OCI-LY7 (cell line): ENCODE results near the gene FBLN1.

Source experiments
- EZH2phosphoT487 ChIP-seq: fragments of 200-600 bp; sonication (generic); IDR thresholded peaks from 2 replicates; pipeline ENCODE4 v1.6.1; 2018; ENCODE audit warnings: low read depth, borderline replicate concordance, mild to moderate bottlenecking, mixed run types, antibody characterized with exemption, low read length, moderate library complexity, mixed read lengths
- TF ChIP-seq, protein P1 (sequence below): fragments of 200-600 bp; sonication (generic); conservative IDR thresholded peaks from 2 replicates; pipeline ENCODE4 v1.5.1; 2014; ENCODE audit warnings: mild to moderate bottlenecking, antibody characterized with exemption, low read length, moderate library complexity, mixed read lengths

DNA sequence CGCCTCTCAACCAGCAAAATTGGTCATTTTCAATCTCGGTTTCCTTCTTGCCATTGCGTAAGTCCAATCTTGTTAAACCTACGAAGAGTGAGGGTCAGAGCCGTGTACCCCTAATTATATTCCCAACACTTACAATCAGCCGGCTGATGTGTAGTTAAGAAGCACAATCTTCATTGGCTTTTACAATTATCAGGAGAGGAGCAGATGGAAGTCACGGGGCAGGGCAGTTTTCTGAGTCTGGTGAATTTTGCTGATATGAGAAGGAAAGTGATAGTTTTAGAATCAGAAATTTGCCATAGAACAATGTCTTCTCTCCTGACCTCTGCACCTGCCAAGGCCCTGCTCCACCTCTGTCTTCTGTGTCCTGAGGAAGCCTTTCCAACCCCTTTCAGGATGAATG, 134.0 kb downstream of the FBLN1 start:
- TF ChIP-seq, protein P1, sequence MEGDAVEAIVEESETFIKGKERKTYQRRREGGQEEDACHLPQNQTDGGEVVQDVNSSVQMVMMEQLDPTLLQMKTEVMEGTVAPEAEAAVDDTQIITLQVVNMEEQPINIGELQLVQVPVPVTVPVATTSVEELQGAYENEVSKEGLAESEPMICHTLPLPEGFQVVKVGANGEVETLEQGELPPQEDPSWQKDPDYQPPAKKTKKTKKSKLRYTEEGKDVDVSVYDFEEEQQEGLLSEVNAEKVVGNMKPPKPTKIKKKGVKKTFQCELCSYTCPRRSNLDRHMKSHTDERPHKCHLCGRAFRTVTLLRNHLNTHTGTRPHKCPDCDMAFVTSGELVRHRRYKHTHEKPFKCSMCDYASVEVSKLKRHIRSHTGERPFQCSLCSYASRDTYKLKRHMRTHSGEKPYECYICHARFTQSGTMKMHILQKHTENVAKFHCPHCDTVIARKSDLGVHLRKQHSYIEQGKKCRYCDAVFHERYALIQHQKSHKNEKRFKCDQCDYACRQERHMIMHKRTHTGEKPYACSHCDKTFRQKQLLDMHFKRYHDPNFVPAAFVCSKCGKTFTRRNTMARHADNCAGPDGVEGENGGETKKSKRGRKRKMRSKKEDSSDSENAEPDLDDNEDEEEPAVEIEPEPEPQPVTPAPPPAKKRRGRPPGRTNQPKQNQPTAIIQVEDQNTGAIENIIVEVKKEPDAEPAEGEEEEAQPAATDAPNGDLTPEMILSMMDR = no peak
- TF ChIP-seq EZH2phosphoT487 = no peak
